Dedifferentiated amniotic fluid mesenchymal stem cell (primary cell): Measurements from ENCODE around the gene RAB7A.

Experiments used
- DNase-seq: peaks from one replicate; pipeline ENCODE4 v3.0.0-alpha.2; 2016; ENCODE audit errors: extremely low spot score

Gene RAB7A

GRCh38 chr3:128726023-128727016, at the start of gene RAB7A:
TSS of gene RAB7A (plus strand) at chr3:128726183. CDS start at chr3:128795368, 69,185 bp downstream.
- DNase-seq: peak; percentile 98

- DNase-seq: no peak
Measured at GRCh38 chr3:128679338-128679737, 46.6 kb upstream of the RAB7A start.

GRCh38 chr3:128680603-128681368, 45.2 kb upstream of the RAB7A start:
- DNase-seq: peak; percentile 98

- no peak for DNase-seq
Measured at GRCh38 chr3:128681369-128681829, 44.6 kb upstream of the RAB7A start.

- DNase-seq: no peak
Measured at GRCh38 chr3:128683957-128684356, 42.0 kb upstream of the RAB7A start.

- DNase-seq: no peak
Measured at GRCh38 chr3:128684986-128685726, 40.8 kb upstream of the RAB7A start.

GRCh38 chr3:128686465-128686864, 39.5 kb upstream of the RAB7A start:
- no peak for DNase-seq

GRCh38 chr3:128689060-128689459, 36.9 kb upstream of the RAB7A start:
- no peak for DNase-seq

GRCh38 chr3:128693696-128694095, 32.3 kb upstream of the RAB7A start:
- DNase-seq: no peak

- DNase-seq: no peak
Measured at GRCh38 chr3:128697341-128697740, 28.6 kb upstream of the RAB7A start.

GRCh38 chr3:128698211-128699047, 27.6 kb upstream of the RAB7A start:
- DNase-seq: no peak

GRCh38 chr3:128701342-128702212, 24.4 kb upstream of the RAB7A start:
- peak; percentile 14 for DNase-seq

- DNase-seq: no peak
Measured at GRCh38 chr3:128702391-128702790, 23.6 kb upstream of the RAB7A start.

- no peak for DNase-seq
Measured at GRCh38 chr3:128703561-128703960, 22.4 kb upstream of the RAB7A start.

- DNase-seq: no peak
Measured at GRCh38 chr3:128706086-128706615, 19.8 kb upstream of the RAB7A start.

GRCh38 chr3:128707928-128708494, 18.0 kb upstream of the RAB7A start:
- no peak for DNase-seq

- DNase-seq: no peak
Measured at GRCh38 chr3:128709038-128709437, 16.9 kb upstream of the RAB7A start.

GRCh38 chr3:128709506-128710210, 16.3 kb upstream of the RAB7A start:
- DNase-seq: no peak
